Spleen (tissue), 7 donors: ENCODE results near the gene VPS50.

Experiments
- CTCF ChIP-seq, 11 experiments: fragments of 200-600 bp in 7 of 11; fragments of 450-650 bp in 4 of 11; sonication (generic) in 4 of 11; IDR thresholded peaks in 8 of 11; conservative IDR thresholded peaks in 3 of 11; 1 replicate in 7 of 11; 2 replicates in 4 of 11; pipeline versions ENCODE4 v1.4.0 to v1.8.0; 2016 to 2021; ENCODE audit warnings: antibody characterized with exemption in 11 of 11, inconsistent platforms in 4 of 11, mild to moderate bottlenecking in 1 of 11
- POLR2A ChIP-seq, 3 donors: fragments of 450-650 bp; IDR thresholded peaks; one replicate each; pipeline ENCODE4 v1.5.1; 2017; ENCODE audit warnings: antibody characterized with exemption in 3 of 3, mild to moderate bottlenecking in 1 of 3
- POLR2AphosphoS5 ChIP-seq, 3 donors: sonication (generic); formaldehyde crosslinking; IDR thresholded peaks; one replicate each; pipeline ENCODE4 v1.5.1; 2017; ENCODE audit warnings: antibody characterized with exemption in 3 of 3
- donor health status: DM: no; HTN: no; CAD: no; lungs with moderate emphysema.
- donor health status: DM: no; HTN: no; CAD: no.
- donor health status: DM: no; HTN: no; CAD: no.

- TF ChIP-seq POLR2AphosphoS5 (IDR thresholded peaks at IDR 0.05) (no peak), CTCF (IDR thresholded peaks at IDR 0.05 in 8 of 11, conservative IDR thresholded peaks at IDR 0.05 in 3 of 11) (no peak), POLR2A (IDR thresholded peaks at IDR 0.05) (no peak)
Measured at GRCh38 chr7:93185303-93186027, 46.7 kb upstream of the VPS50 start.
